ENCODE results near the gene LRP5.
"Not testable (repeated sequence)": the region's sequence is repeated elsewhere in the genome, so short reads cannot be mapped to it uniquely, and the experiment has no call there.

Gene LRP5

DNA sequence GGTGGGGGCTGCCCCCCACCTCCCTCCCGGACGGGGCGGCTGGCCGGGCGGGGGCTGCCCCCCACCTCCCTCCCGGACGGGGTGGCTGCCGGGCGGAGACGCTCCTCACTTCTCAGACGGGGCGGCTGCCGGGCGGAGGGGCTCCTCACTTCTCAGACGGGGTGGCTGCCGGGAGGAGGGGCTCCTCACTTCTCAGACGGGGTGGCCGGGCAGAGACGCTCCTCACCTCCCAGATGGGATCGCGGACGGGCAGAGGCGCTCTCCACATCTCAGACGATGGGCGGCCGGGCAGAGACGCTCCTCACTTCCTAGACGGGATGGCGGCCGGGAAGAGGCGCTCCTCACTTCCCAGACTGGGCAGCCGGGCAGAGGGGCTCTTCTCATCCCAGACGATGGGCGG lies 163.2 kb downstream of the LRP5 start:
- DNase-seq, result not testable (repeated sequence)

- no peak for DNase-seq
Observed at GRCh38 chr11:68479390-68479789, 167.0 kb downstream of the LRP5 start.

DNA sequence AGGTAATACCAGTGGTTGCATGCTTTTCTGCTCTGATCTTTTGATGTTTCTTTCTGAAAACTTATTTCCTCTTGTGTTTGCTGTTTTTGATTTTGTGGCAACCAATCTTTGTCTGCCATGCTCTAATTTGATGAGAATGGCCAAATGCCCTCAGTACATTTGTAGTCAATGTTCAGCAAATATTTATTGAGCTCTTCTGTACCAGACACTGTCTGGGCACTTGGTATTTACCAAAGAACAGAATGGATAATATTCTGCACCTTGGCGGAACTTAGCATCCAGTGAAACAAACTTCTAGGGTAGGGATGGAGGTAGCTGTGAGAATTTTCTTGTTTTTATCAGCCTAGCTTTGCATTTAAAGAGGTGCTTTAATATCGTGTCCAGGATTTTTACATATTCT lies 167.8 kb downstream of the LRP5 start:
- no peak for DNase-seq

DNA sequence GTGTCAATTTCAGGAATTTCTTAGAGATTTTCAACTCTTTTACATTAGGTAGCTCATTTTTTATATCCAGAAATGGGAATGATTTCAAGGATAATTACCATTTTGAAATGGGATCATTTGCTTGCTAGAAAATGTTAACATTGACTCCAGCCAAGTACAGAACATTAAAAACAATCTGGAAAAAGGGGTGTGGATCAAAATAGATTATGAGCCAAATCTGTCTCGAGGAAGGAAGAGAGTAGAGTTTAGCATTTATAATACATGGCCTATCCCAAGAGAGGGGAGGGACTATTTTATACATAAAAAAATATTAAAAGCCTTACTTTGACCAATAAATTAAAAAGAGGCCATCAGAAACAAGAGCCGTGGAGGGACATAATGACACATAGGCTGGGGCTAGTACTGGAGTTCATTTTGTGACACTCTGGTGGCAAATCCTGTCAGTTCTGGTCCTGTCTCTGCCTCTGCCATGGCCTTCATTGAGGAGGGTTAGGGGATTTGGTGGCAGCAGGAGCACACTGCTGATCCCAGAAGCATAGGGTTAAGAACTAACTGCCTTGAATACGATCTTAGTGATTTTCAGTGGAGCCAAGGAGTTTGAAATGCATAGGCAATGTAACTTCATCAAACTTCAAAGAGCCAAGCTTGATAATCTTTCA lies 168.6 kb downstream of the LRP5 start:
- no peak for DNase-seq

DNA sequence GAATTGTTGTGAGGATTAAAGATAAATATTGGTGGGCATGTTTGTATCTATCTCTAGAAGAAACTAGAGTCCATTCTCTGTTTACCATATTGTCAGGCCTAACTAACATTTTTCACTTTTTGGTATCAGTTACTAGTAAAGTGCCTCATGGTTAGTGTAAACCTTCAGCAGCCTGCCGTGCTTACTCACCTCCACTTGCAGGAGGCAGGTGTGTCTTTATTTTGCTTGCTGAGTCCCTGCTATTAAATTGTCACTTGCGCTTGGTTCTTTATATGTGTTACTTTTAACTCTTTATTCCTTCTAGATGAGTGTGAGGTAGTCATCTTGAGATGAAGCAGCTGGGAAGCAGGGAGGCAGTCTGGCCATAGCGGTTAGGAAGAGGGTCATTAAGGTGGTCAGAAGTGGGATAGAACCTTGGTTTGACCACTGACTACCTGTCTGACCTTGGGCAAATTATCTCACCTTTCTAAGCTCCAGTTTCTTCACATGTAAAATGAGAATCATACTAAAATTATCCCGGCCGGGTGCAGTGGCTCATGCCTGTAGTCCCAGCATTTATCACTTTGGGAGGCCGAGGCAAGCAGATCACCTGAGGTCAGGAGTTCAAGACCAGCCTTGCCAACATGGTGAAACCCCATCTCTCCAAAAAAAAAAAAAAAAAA lies 169.3 kb downstream of the LRP5 start:
- no peak for DNase-seq

DNA sequence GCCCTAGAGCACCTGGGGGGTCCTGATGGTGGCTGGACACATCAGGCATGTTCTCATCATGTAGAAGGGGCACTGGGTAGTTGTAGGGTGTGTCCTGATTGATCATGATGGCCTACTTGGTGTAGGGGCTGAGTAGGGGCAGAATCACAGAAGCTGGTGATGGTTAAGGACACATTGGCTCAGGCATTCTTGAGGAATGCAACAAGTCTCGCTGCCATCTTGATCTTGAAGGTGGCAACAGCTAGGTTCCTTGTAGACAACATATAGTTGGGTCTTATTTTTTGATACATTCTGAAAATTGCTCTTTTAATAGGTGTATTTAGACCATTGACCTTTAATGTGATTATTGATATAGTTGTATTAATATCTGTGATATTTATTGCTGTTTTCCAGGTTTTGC lies 176.2 kb downstream of the LRP5 start:
- DNase-seq, result no peak

- DNase-seq, result no peak
Observed at GRCh38 chr11:68495220-68495729, 182.9 kb downstream of the LRP5 start.

GRCh38 chr11:68495872-68496271 lies 183.5 kb downstream of the LRP5 start:
- DNase-seq, result no peak

- DNase-seq, result no peak
Observed at GRCh38 chr11:68497761-68498160, 185.4 kb downstream of the LRP5 start.

- no peak for DNase-seq
Observed at GRCh38 chr11:68498321-68498720, 185.9 kb downstream of the LRP5 start.
